Neuronal stem cell (in vitro differentiated cells): Measurements from ENCODE around the gene PANK4.
A peak's percentile ranks its signal among the peaks of the same experiment; 100 is the strongest.

Source experiments
- DNase-seq: peaks from one replicate; pipeline ENCODE4 v3.0.0-alpha.2; 2013; ENCODE audit warnings: low spot score
- H2AFZ ChIP-seq: one replicate; pipeline ENCODE4 v1.6.1; 2013; ENCODE audit warnings: mild to moderate bottlenecking, low read length, inconsistent platforms
- H2AK5ac ChIP-seq: 2 replicates; pipeline ENCODE4 v1.6.1; 2013; ENCODE audit warnings: low read depth, mild to moderate bottlenecking, inconsistent platforms, low read length, moderate library complexity, mixed read lengths
- H2BK120ac ChIP-seq: 2 replicates; pipeline ENCODE4 v1.6.1; 2013; ENCODE audit warnings: low read depth, mild to moderate bottlenecking, inconsistent platforms, low read length, moderate library complexity, mixed read lengths
- H2BK12ac ChIP-seq: one replicate; pipeline ENCODE4 v1.6.1; 2013; ENCODE audit warnings: low read length, inconsistent platforms
- H2BK15ac ChIP-seq: 2 replicates; pipeline ENCODE4 v1.6.1; 2013; ENCODE audit warnings: mild to moderate bottlenecking, low read length, inconsistent platforms, mixed read lengths
- H2BK5ac ChIP-seq: one replicate; pipeline ENCODE4 v1.6.1; 2013; ENCODE audit warnings: inconsistent platforms, mild to moderate bottlenecking, low read length, moderate library complexity
- H3K14ac ChIP-seq: one replicate; pipeline ENCODE4 v1.6.1; 2013; ENCODE audit warnings: low read length, inconsistent platforms
- H3K18ac ChIP-seq: 2 replicates; pipeline ENCODE4 v1.6.1; 2013; ENCODE audit warnings: low read length, inconsistent platforms
- H3K23ac ChIP-seq: 2 replicates; pipeline ENCODE4 v1.6.1; 2013; ENCODE audit warnings: low read depth, mild to moderate bottlenecking, mixed read lengths, low read length, inconsistent platforms; ENCODE audit not compliant: poor library complexity
- H3K27ac ChIP-seq: replicated peaks from 3 replicates; pipeline ENCODE4 v1.5.1; 2013; ENCODE audit warnings: low read length, inconsistent platforms
- H3K27me3 ChIP-seq, 3 experiments: 2 replicates each; pipeline ENCODE4 v1.6.1; 2013; ENCODE audit warnings: low read length in 3 of 3, mild to moderate bottlenecking in 2 of 3, inconsistent platforms in 1 of 3, low read depth in 1 of 3, mixed read lengths in 1 of 3, moderate library complexity in 1 of 3; ENCODE audit not compliant: control insufficient read depth in 3 of 3, insufficient read depth in 3 of 3
- H3K36me3 ChIP-seq, 2 donors: replicated peaks in 1 of 2; 2 replicates each; pipeline ENCODE4 v1.6.1; 2013; ENCODE audit warnings: low read length in 2 of 2; ENCODE audit not compliant: control insufficient read depth in 2 of 2, insufficient read depth in 2 of 2
- H3K4ac ChIP-seq: 2 replicates; pipeline ENCODE4 v1.6.1; 2013; ENCODE audit warnings: inconsistent platforms, mild to moderate bottlenecking, low read length, moderate library complexity
- H3K4me1 ChIP-seq, 2 donors: 1 replicate in 1 of 2; 2 replicates in 1 of 2; pipeline ENCODE4 v1.6.1; 2013; ENCODE audit warnings: low read length in 2 of 2, low read depth in 1 of 2; ENCODE audit not compliant: control insufficient read depth in 2 of 2, insufficient read depth in 1 of 2
- H3K4me2 ChIP-seq: one replicate; pipeline ENCODE4 v1.6.1; 2013; ENCODE audit warnings: mild to moderate bottlenecking, low read length, inconsistent platforms; ENCODE audit not compliant: insufficient read depth, poor library complexity, severe bottlenecking
- H3K4me3 ChIP-seq, 2 donors: 2 replicates each; pipeline ENCODE4 v1.5.1; 2013; ENCODE audit warnings: low read length in 2 of 2, mild to moderate bottlenecking in 2 of 2, inconsistent platforms in 1 of 2, moderate library complexity in 1 of 2
- H3K79me1 ChIP-seq: one replicate; pipeline ENCODE4 v1.6.1; 2013; ENCODE audit warnings: low read depth, mild to moderate bottlenecking, inconsistent platforms, low read length, moderate library complexity
- H3K9ac ChIP-seq: one replicate; pipeline ENCODE4 v1.6.1; 2013; ENCODE audit warnings: mild to moderate bottlenecking, low read depth, low read length, inconsistent platforms; ENCODE audit not compliant: poor library complexity
- H3K9me3 ChIP-seq, 2 donors: replicated peaks in 1 of 2; 2 replicates each; pipeline versions ENCODE3 to v1.6.1; 2013; ENCODE audit warnings: low read length in 2 of 2, mild to moderate bottlenecking in 2 of 2, inconsistent platforms in 1 of 2, low read depth in 1 of 2, mixed read lengths in 1 of 2, moderate library complexity in 1 of 2; ENCODE audit not compliant: control insufficient read depth in 2 of 2, insufficient read depth in 1 of 2
- H4K8ac ChIP-seq: one replicate; pipeline ENCODE4 v1.6.1; 2013; ENCODE audit warnings: low read depth, mild to moderate bottlenecking, inconsistent platforms, low read length, moderate library complexity
- H4K91ac ChIP-seq: one replicate; pipeline ENCODE4 v1.6.1; 2013; ENCODE audit warnings: low read length, low read depth, mild to moderate bottlenecking, inconsistent platforms; ENCODE audit not compliant: poor library complexity
- WGBS, 2 donors: extraction: QIAGEN DNeasy Blood & Tissue Kit; methylation state at CpG; one replicate each; pipeline ENCODE4 v1.1.7; 2013; ENCODE audit warnings: missing lambda C conversion rate in 2 of 2, mixed read lengths in 1 of 2; ENCODE audit not compliant: insufficient read length in 2 of 2, insufficient replicate concordance in 1 of 2; ENCODE audit errors: extremely low coverage in 2 of 2; 5-methylcytosine and 5-hydroxymethylcytosine counted together

PANK4 gene

GRCh38 chr1:2489615-2490014 lies 36.8 kb downstream of the PANK4 start:
- Histone ChIP-seq H2BK120ac (peak overlapping the region; percentile 81), H2AK5ac (peak overlapping the region; percentile 84), H2BK15ac (no peak overlapping the region), H3K27me3 (peaks cover 0 to 57% (median 0%) of the 10 kb centered on the region in 3 experiments), H3K4me1 (no peaks in the 10 kb centered on the region), H3K27ac (no peak overlapping the region), H2BK5ac (no peak overlapping the region), H4K8ac (peak overlapping the region; percentile 17), H3K4me2 (no peak overlapping the region), H3K4me3 (no peak overlapping the region), H2BK12ac (no peak overlapping the region), H3K14ac (peak overlapping the region; percentile 17), H3K4ac (no peak overlapping the region), H2AFZ (no peak overlapping the region), H3K36me3 (no peaks in the 10 kb centered on the region), H3K23ac (peak overlapping the region; percentile 55), H4K91ac (no peak overlapping the region), H3K79me1 (peaks cover 2% of the 10 kb centered on the region), H3K18ac (peak overlapping the region; percentile 70), H3K9me3 (peaks cover 5 to 9% of the 10 kb centered on the region in 2 donors), H3K9ac (no peak overlapping the region)
- no CpG with 5 or more reads among the region's 14 CpGs for WGBS, 2 donors
- no peak for DNase-seq

GRCh38 chr1:2488688-2489087 lies 37.7 kb downstream of the PANK4 start:
- DNase-seq: no peak
- Histone ChIP-seq H3K27me3 (peaks cover 0 to 48% (median 0%) of the 10 kb centered on the region in 3 experiments), H3K27ac (no peak overlapping the region), H2BK15ac (no peak overlapping the region), H2AK5ac (no peak overlapping the region), H3K4me1 (no peaks in the 10 kb centered on the region), H2AFZ (no peak overlapping the region), H4K8ac (no peak overlapping the region), H2BK12ac (no peak overlapping the region), H3K9me3 (peaks cover 5 to 9% of the 10 kb centered on the region in 2 donors), H3K79me1 (peaks cover 7% of the 10 kb centered on the region), H3K4ac (no peak overlapping the region), H3K18ac (no peak overlapping the region), H3K4me3 (no peak overlapping the region), H4K91ac (no peak overlapping the region), H3K14ac (no peak overlapping the region), H2BK120ac (no peak overlapping the region), H3K23ac (no peak overlapping the region), H3K36me3 (no peaks in the 10 kb centered on the region), H3K4me2 (no peak overlapping the region), H3K9ac (no peak overlapping the region), H2BK5ac (no peak overlapping the region)
- WGBS, 2 donors: no CpG with 5 or more reads among the region's 2 CpGs

- DNase-seq: no peak
- peaks cover 0 to 32% (median 0%) of the 10 kb centered on the region in 3 experiments for H3K27me3 ChIP-seq
- peak overlapping the region; percentile 29 for H4K8ac ChIP-seq
- H3K4me2 ChIP-seq: no peak overlapping the region
- H3K79me1 ChIP-seq: peaks cover 7% of the 10 kb centered on the region
- no peak overlapping the region for H2BK15ac ChIP-seq
- peaks cover 5 to 9% of the 10 kb centered on the region in 2 donors for H3K9me3 ChIP-seq
- H3K18ac ChIP-seq: peak overlapping the region; percentile 71
- peak overlapping the region; percentile 92 for H3K23ac ChIP-seq
- no peaks in the 10 kb centered on the region for H3K4me1 ChIP-seq
- H3K14ac ChIP-seq: peak overlapping the region; percentile 12
- peak overlapping the region; percentile 90 for H2BK12ac ChIP-seq
- no peaks in the 10 kb centered on the region for H3K36me3 ChIP-seq
- no peak overlapping the region for H3K27ac ChIP-seq
- H3K4ac ChIP-seq: no peak overlapping the region
- peak overlapping the region; percentile 24 for H2BK5ac ChIP-seq
- no peak overlapping the region for H3K9ac ChIP-seq
- H2AK5ac ChIP-seq: peak overlapping the region; percentile 28
- H2BK120ac ChIP-seq: peak overlapping the region; percentile 81
- no CpG with 5 or more reads among the region's 9 CpGs for WGBS, 2 donors
- no peak overlapping the region for H3K4me3 ChIP-seq
- no peak overlapping the region for H4K91ac ChIP-seq
- H2AFZ ChIP-seq: no peak overlapping the region
These were observed 39.8 kb downstream of the PANK4 start for GRCh38 chr1:2486558-2486957.

GRCh38 chr1:2486041-2486440 lies 40.4 kb downstream of the PANK4 start:
- no peak overlapping the region for H3K23ac ChIP-seq
- H3K79me1 ChIP-seq: peaks cover 7% of the 10 kb centered on the region
- DNase-seq: no peak
- H4K8ac ChIP-seq: no peak overlapping the region
- H2BK120ac ChIP-seq: no peak overlapping the region
- peak overlapping the region; percentile 52 for H2AK5ac ChIP-seq
- H3K27ac ChIP-seq: no peak overlapping the region
- H2BK12ac ChIP-seq: no peak overlapping the region
- no peak overlapping the region for H3K9ac ChIP-seq
- H3K4me2 ChIP-seq: no peak overlapping the region
- H2AFZ ChIP-seq: no peak overlapping the region
- WGBS, 2 donors: no CpG with 5 or more reads among the region's 4 CpGs
- H3K18ac ChIP-seq: peak overlapping the region; percentile 48
- peak overlapping the region; percentile 89 for H3K14ac ChIP-seq
- H2BK15ac ChIP-seq: peak overlapping the region; percentile 49
- peaks cover 0 to 32% (median 0%) of the 10 kb centered on the region in 3 experiments for H3K27me3 ChIP-seq
- H2BK5ac ChIP-seq: peak overlapping the region; percentile 24
- H4K91ac ChIP-seq: no peak overlapping the region
- H3K4me3 ChIP-seq: no peak overlapping the region
- no peak overlapping the region for H3K4ac ChIP-seq
- H3K9me3 ChIP-seq: peaks cover 5 to 9% of the 10 kb centered on the region in 2 donors
- no peaks in the 10 kb centered on the region for H3K36me3 ChIP-seq
- H3K4me1 ChIP-seq: no peaks in the 10 kb centered on the region
